ENCODE measurements around the gene PRDM11. TPM values are rescaled to one million over a fixed set of nuclear protein-coding genes. Genes with fewer than 3 reads are reported as not detected.

The PRDM11 gene
- total RNA-seq, 1 donor from 2014 or later, result 32.9 TPM

DNA sequence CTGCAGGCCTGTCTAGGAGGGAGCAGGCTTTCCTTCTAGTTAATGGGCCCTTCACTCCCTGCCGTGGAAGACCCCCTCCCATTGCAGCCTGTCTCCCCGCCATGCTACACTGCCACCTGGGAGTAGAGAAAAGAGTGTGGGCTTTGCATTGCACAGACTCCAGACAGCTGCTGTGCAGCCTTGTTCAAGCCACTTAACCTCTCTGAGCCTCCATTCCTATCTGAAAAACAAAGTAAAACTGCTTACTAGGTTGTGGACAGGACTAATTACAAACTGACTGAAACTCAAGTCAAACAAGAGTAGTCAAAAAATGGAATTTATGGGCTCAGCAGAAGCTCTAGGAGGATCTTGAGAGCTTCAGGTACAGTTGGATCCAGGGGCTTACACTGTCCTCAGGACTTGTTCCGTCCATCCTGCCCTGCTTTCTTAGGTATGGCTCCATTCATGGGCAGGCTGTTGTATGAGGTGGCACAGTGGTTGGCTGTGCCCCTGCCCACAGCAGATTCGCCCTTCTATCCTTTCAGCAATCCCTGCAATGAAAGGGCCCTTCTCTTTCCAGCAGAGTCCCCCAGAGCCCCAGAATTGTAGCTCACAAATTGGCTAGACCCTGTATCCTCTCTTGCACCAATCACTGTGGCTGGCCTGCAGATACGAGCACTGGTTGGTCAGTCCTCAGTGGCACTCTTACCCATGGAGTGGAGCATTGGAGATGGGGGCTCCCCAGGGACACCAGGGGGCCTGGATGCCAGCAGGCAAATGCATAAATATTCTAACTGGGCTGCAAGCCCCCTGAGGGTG lies 19.6 kb downstream of the PRDM11 start:
- Mint-ChIP-seq H3K9me3 (ENCODE audit: low read depth) (no peaks in the 10 kb centered on the region), H3K27me3 (ENCODE audit: low read depth) (no peaks in the 10 kb centered on the region), H3K4me3 (ENCODE audit: unreplicated experiment) (no peak overlapping the region), H3K4me1 (ENCODE audit: low read depth) (peaks cover 49% of the 10 kb centered on the region), H3K27ac (ENCODE audit: unreplicated experiment) (no peak overlapping the region), H3K36me3 (ENCODE audit: low read depth) (no peaks in the 10 kb centered on the region)
- DNase-seq (ENCODE audit: low spot score), result peak; percentile 19
- TF ChIP-seq, protein P1, sequence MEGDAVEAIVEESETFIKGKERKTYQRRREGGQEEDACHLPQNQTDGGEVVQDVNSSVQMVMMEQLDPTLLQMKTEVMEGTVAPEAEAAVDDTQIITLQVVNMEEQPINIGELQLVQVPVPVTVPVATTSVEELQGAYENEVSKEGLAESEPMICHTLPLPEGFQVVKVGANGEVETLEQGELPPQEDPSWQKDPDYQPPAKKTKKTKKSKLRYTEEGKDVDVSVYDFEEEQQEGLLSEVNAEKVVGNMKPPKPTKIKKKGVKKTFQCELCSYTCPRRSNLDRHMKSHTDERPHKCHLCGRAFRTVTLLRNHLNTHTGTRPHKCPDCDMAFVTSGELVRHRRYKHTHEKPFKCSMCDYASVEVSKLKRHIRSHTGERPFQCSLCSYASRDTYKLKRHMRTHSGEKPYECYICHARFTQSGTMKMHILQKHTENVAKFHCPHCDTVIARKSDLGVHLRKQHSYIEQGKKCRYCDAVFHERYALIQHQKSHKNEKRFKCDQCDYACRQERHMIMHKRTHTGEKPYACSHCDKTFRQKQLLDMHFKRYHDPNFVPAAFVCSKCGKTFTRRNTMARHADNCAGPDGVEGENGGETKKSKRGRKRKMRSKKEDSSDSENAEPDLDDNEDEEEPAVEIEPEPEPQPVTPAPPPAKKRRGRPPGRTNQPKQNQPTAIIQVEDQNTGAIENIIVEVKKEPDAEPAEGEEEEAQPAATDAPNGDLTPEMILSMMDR (IDR thresholded peaks at IDR 0.05), result no peak

DNA sequence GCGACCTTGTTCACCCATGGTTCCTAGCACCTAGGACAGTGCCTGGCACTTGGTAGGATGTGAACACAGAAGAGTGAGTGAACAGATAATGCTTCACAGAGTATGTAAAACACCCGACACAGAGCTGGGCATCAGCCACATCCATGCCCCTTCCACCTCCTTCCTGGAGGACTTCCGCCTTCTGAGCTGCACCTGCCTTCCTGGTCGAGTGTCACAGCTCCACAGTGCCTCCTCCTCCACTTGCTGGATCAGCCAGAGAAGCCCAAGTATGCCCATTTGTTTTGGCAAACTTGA lies 20.1 kb downstream of the PRDM11 start:
- TF ChIP-seq, protein P1 (IDR thresholded peaks at IDR 0.05), result no peak
- no peak overlapping the region for H3K27ac Mint-ChIP-seq (ENCODE audit: unreplicated experiment)
- H3K4me3 Mint-ChIP-seq (ENCODE audit: unreplicated experiment), result no peak overlapping the region
- no peaks in the 10 kb centered on the region for H3K36me3 Mint-ChIP-seq (ENCODE audit: low read depth)
- H3K4me1 Mint-ChIP-seq (ENCODE audit: low read depth), result peaks cover 47% of the 10 kb centered on the region
- no peak for DNase-seq (ENCODE audit: low spot score)
- H3K27me3 Mint-ChIP-seq (ENCODE audit: low read depth), result no peaks in the 10 kb centered on the region
- H3K9me3 Mint-ChIP-seq (ENCODE audit: low read depth), result no peaks in the 10 kb centered on the region

DNA sequence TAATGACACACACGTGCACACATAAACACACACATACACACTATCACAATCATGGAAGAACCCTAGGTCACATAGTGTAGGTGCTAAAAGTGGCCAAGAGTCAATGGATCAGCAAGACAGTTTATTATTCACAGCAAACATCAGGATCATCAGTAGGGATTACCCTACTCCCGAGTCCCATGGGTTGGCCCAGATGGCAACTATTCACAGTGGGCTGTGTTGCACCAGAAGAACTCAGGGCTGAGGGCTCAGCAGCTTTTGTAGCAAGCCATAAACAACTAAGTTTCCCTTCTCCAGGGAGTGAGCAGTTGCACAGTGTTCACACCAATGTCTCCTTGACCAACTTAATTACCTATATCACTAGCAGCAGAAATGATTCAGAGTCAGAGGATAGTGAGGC lies 20.8 kb downstream of the PRDM11 start:
- Mint-ChIP-seq H3K4me3 (ENCODE audit: unreplicated experiment) (no peak overlapping the region), H3K36me3 (ENCODE audit: low read depth) (no peaks in the 10 kb centered on the region), H3K27me3 (ENCODE audit: low read depth) (no peaks in the 10 kb centered on the region), H3K27ac (ENCODE audit: unreplicated experiment) (no peak overlapping the region), H3K9me3 (ENCODE audit: low read depth) (no peaks in the 10 kb centered on the region), H3K4me1 (ENCODE audit: low read depth) (peaks cover 41% of the 10 kb centered on the region)
- TF ChIP-seq, protein P1 (IDR thresholded peaks at IDR 0.05), result no peak
- DNase-seq (ENCODE audit: low spot score), result no peak

DNA sequence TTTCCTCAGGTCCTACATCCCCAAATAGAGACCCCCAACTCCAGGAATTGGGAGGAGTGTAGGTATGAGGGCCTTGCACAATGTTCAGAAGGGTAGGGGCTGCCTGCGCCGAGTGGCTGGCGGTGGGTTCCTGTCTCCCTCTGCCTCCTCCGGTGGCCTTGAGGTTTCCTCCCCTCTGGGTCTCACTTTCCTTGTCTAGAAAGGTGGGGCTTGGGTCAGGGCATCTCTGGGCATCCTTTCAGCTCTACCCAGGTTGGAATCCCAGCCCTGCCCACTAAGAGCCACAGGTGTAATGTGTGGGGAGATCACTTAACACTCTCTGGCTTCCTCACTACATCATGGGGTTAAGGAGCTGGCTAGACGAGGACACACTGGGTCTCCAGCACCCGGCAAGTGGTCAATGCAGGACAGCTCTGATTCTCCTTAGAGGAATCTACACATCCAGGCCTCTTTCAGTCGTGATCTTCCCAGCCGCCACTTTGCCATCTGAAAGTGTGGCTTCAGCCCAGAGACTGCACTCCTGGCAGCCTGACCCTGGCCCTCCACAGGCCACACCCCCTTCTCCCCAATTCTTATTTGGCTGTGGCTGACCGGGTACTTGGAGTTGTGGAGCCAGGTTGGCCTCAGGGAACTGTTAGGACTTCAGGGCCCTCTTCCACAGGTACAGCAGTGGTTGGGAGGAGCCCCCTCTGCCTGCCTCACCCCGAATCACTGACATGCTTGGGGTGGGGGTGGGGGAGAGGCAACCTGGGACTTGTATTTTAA lies 22.1 kb downstream of the PRDM11 start:
- H3K9me3 Mint-ChIP-seq (ENCODE audit: low read depth), result no peaks in the 10 kb centered on the region
- no peak for DNase-seq (ENCODE audit: low spot score)
- H3K4me3 Mint-ChIP-seq (ENCODE audit: unreplicated experiment), result no peak overlapping the region
- TF ChIP-seq, protein P1 (IDR thresholded peaks at IDR 0.05), result no peak
- H3K27me3 Mint-ChIP-seq (ENCODE audit: low read depth), result no peaks in the 10 kb centered on the region
- no peaks in the 10 kb centered on the region for H3K36me3 Mint-ChIP-seq (ENCODE audit: low read depth)
- H3K4me1 Mint-ChIP-seq (ENCODE audit: low read depth), result peaks cover 30% of the 10 kb centered on the region
- no peak overlapping the region for H3K27ac Mint-ChIP-seq (ENCODE audit: unreplicated experiment)

DNA sequence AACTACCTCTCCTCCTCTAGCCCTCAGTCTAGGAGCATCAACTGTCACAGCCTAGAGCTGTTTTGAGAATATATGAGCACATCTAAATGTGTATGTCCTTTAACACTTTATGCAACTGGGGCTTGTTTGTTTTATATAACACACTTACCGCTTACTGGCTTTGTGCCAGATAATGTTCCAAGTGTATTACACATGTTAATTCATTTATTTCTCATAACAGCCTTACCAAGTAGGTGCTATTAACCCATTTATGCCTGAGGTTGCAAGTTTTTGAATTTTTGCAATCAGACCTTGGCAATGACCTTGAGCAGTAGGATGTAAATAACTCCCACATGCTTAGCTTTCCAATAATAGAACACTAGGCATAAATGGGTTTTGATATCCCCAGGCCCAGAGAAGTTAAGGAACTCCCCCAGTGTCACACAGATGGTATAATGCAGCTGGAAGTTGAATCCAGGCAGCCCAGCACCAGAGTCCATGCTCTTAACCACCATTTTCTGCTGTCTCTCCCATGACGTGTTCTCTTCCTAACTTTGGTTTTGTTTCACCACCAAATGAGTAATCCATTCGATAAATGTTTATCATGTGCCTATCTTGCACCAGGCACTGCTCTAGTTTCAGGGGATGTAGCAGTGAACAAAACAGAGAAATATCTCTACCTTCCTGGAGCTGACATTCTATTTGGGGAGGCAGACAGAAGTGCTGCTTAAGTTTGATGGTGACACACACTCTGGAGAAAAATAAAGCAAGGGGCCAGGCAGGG lies 23.1 kb downstream of the PRDM11 start:
- H3K27ac Mint-ChIP-seq (ENCODE audit: unreplicated experiment), result no peak overlapping the region
- no peaks in the 10 kb centered on the region for H3K36me3 Mint-ChIP-seq (ENCODE audit: low read depth)
- no peaks in the 10 kb centered on the region for H3K9me3 Mint-ChIP-seq (ENCODE audit: low read depth)
- DNase-seq (ENCODE audit: low spot score), result no peak
- H3K4me1 Mint-ChIP-seq (ENCODE audit: low read depth), result peaks cover 20% of the 10 kb centered on the region
- no peaks in the 10 kb centered on the region for H3K27me3 Mint-ChIP-seq (ENCODE audit: low read depth)
- no peak overlapping the region for H3K4me3 Mint-ChIP-seq (ENCODE audit: unreplicated experiment)
- TF ChIP-seq, protein P1 (IDR thresholded peaks at IDR 0.05), result no peak

All from chondrocyte (in vitro differentiated cells).